ENCODE measurements around the gene MERTK.
"Not testable (repeated sequence)": the region's sequence is repeated elsewhere in the genome, so short reads cannot be mapped to it uniquely, and the experiment has no call there.

Gene MERTK

DNA sequence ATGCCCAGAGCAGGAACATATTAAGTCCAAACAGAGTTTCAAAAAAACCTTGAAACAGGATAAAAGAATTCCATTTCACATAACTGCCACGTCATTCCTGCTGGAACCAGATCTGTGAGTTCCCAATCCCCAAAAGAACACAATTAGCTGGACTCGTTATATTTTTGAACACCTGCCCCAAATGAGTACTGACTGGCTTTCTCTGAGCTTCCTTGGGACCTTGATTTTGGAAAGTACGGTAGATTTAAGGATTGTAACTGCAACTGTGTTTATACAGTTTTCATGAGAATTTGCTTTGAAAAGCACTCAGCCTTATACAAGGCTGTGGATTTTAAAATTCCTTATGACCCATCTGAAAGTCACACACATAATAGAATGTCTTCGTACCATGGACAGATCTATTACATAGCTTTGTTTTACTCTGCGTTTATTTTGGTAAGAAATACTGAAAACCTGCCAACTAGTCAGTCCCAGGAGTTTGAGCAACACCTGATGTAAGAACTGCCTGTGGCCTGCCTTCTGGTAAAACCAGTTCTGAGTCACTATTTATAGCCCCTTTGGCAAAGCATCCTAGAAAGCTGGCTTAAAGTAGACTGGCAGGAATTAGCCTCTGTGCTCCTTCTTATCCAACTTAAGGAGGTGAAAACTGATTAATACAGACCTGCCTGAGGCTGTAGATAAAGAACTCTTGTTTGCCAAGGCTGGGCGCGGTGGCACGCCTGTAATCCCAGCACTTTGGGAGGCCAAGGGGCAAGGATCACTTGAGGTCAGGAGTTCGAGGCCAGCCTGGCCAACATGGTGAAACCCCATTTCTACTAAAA, 48.1 kb downstream of the MERTK start:
- no peak for DNase-seq

DNA sequence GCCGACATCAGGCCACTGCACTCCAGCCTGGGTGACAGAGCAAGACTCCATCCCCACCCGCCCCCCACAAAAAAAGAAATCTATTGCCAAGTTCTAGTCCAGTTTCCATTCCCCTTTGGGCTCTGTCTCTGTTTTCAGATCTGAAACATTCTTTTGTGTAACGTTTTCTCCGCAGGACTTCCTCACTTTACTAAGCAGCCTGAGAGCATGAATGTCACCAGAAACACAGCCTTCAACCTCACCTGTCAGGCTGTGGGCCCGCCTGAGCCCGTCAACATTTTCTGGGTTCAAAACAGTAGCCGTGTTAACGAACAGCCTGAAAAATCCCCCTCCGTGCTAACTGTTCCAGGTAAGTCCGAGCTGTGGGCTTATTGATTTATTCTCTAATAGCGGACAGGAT, 48.8 kb downstream of the MERTK start:
- no peak for DNase-seq

DNA sequence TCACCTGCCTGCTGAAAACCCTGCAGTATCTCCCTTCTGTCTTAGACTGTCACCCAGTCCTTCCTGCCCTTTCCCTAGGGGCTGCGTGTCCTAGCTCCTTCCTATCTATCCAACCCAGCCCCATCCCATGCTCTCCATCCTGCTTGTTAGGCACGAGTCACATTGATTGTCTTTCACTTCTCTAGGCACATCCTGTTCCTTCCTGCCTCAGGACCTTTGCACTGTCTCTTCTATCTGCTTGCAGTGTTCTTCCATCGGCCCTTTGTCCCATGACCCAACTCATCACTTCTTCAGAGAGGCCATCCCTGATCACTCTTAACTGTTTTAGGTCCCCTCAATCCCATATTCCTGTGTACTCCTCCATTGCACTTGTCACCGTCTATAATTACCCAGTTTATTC, 50.4 kb downstream of the MERTK start:
- no peak for DNase-seq

DNA sequence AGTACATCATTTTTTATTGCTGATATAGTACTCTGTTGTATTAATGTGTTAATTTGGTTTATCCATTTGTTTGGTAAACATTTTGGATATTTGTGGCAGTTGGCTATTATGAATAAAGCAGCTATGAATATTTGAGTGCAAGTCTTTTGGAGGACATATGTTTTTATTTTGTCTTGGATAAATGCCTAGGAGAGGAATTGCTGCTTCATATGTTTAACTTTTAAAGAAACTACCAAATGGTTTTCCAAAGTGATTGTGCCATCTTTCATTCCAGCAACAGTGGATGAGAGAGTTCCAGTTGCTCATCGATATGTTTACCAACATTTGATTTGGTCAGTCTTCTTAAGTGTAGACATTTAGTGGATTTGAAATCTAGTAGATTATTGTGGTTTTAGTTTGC, 51.8 kb downstream of the MERTK start:
- no peak for DNase-seq

DNA sequence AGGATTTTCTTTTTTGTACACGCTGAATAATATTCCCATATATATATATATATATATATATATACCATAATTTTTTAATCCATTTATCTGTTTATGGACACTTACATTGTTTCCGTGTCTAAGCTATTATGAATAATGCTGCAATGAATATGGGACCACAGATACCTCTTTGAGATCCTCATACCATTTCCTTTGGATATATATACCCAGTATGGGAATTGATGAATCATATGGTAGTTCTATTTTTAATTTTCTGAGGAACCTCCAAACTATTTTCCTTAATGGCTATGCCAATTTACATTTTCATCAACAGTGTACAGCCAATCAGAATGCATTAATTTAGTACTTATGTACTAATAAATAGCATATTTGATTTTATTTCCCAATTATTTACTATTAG, 53.1 kb downstream of the MERTK start:
- DNase-seq: no peak

DNA sequence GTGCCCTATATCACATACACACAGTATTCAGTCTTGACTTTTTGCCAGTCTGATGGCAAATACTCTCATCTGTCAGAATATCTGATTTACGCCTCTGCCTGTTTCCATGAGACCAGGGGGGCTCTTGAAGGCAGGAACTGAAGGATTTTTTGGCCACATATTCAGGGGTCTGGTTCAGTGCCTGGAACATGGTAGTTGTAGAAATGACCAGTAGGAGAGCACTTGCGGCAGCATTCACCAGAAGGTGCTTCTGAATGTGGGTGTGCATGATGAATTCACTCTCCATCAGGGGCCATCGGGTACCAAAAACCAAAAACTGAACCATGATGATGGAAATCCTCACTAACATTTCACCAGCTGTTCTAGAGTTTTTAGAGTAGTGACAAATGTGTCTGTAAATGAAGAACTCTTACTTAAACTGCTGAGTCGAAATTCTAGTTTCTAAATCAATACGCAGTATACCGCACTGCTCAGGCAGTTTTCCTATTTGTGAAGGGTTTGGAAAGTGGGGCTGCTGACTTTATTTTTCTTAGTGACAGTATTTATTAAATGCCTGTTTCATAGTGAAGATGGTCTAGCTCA, 54.6 kb downstream of the MERTK start:
- DNase-seq: peak in 1 of 5 experiments; percentile 33

DNA sequence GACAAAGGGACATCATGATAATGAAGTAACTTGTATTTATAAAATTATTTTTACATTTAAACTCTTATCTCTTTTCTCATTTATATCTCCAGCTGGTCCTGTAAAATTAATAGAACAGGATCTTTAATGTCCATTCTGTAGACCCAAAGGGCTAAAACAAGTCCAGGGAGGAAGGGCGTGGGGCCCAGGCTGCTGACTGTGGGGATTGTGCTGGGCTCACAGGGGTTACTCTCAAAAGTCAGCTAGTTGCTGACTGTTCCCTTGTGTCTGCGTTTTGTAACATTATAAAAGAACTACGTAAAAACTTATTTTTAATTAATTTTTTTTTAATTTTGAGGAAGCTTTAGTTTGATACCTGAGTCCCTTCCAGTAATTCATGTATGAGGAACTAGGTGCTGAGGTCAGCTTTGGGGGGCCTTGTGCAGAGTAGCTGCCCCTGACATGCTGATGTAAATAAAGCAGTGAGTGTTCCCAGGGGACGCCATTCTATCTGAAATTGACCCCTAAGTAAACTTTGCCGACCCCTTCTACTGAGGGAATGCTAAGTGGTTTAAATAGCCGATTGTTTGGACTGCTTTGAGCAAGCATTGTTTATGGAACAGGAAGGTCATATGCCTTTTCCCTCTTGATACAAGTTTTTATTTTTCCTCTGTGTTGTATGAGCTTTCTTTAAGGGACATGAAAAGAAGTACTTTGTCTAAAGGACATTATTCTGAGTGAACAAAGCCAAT, 56.4 kb downstream of the MERTK start:
- no peak for DNase-seq

DNA sequence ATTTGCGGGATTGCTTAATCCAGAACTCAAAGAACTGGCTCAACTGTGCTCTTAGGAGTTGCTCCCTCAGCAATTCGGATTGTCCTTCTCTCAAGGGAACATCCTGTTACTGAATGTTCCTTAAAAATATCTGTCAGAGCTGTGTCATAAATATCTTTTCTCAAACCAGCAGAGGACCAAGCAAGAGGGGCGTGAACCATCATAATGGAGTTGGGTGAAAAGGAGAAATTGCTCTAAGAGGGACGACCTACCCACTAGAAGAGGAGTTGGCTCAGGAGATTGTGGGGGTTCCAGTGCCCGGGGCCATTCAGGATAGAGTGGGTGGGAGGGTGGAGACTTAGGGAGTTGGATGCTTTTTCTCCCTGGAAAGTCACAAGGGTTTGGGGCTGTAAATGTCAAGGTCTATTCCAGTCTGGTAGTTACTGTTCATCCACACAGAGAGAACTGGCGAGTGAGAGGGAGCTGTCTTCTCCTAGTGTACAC, 59.5 kb downstream of the MERTK start:
- DNase-seq: no peak

DNA sequence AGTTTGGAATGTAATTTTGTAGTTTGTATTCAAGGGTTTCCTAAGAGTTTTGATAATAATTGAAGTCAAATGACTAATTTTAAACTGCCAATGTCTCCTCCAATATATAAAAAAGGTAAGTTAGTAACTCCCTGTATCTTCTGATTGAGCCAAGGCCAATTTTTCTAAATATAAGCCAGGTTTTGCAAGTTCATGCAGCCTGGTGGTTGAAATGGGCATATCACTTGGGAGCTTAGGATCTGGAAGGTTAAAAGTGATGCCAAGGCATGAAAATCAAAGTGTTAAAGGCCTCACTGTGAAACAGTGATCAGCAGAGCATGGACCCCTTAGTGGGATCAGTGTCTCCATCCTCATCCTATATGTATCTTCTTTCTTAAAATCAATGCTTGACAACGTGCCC, 60.5 kb downstream of the MERTK start:
- DNase-seq: no peak

DNA sequence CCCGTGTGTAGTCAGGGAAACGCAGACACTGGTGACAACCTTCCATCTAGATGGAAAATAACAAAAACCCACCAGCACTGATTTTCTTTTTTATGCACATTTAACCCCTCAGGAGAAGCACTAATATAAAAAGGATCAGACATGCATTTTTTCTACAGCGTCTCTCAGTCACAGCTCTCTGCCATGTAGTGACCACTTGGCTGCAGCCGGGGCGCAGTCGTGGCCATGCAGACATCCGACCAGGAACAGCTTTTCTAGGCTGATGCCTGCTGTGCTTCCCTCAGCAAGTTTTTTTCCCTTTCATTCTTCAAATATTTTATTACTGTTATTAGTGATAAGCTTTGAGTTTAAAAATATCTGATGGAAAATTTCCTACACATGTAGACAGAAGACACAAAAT, 63.3 kb downstream of the MERTK start:
- no peak for DNase-seq

DNA sequence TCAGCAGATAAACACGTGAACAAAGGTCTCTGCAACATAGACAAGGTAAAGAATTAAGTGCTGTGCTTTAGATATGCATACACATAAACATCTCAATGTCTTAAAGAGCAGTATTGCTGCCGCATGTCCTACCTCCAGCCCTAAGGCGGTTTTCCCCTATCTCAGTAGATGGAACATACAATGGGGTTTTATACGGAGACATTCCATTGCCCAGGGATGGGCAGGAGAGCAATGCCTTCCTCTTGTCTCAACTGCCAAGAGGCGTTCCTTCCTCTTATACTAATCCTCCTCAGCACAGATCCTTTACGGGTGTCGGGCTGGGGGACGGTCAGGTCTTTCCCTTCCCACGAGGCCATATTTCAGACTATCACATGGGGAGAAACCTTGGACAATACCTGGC, 64.7 kb downstream of the MERTK start:
- DNase-seq: not testable (repeated sequence)

DNA sequence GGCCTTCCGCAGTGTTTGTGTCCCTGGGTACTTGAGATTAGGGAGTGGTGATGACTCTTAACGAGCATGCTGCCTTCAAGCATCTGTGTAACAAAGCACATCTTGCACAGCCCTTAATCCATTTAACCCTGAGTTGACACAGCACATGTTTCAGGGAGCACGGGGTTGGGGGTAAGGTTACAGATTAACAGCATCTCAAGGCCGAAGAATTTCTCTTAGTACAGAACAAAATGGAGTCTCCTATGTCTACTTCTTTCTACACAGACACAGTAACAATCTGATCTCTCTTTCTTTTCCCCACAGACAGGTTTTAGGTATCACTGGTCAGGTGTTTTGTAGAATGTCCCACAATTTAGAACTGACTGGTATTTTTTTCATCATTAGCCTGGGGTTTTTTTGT, 65.1 kb downstream of the MERTK start:
- not testable (repeated sequence) for DNase-seq

DNA sequence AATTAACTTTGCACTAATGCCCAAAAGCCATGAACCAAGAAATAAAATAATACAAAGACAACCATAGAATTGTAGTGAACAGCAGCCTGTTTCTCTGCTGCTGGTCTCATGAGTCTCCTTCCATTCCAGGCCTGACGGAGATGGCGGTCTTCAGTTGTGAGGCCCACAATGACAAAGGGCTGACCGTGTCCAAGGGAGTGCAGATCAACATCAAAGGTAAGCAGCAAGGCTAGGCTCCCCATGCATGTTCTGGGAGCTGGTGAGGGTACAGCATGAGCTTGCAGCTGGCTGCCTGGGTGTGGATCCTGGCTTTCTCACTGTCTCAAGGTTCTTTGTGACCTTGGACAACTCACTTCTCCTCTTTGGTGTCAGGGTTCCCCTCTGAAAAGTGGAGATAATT, 66.7 kb downstream of the MERTK start:
- DNase-seq: no peak

DNA sequence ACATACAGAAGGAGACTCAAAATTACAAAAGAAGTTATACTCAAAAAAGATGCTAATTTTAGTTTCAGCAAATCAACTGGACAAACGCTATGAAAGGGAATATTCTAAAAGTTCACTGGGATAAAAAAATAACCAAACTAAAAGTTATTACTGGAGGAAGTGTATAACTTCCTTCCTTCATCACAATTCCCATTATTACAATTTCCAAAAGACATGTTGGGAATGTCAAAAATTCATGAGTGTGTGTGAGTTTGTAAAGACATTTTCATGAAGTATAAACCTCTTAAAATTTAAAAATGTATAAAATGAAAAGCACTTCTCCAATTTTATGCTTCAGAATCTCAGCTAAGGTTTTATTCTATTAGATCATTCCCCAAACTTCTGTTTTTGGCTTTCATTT, 67.8 kb downstream of the MERTK start:
- no peak for DNase-seq

DNA sequence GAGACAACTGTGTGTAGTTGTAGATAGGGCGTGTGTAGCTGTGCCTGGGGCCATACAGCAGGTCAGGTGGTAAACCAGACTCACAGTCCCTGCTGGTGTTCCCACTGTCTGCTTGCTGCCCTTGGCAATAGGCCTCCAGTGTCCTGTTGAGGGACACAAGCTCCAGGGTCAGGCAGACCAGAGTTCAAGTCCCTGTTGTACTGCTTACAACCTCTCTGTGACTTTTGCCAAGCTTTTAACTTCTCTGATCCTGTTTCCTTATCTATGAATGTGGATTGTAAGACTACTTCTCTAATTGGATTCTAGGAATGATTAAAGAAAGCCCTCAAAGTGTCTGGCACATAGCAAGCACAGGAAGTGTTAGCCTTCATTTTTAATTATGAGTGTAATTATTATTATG, 68.6 kb downstream of the MERTK start:
- DNase-seq: no peak

DNA sequence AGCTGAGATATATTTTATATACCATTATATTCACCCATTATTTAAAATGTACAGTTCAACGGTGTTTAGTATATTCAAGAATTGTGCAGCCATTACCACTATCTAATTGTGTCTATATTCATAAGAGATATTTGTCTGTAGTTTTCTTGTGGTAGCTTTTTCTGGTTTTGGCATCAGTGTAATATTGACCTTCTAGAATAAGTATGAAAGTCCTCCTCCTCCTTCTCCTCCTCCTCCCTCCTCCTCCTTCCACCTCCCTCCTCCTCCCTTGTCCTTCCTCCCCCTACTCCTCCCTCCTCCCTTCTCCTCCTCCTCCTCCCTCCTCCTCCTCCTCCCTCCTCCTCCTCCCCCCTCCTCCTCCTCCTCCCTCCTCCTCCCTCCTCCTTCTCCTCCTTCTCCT, 72.0 kb downstream of the MERTK start:
- DNase-seq: no peak

DNA sequence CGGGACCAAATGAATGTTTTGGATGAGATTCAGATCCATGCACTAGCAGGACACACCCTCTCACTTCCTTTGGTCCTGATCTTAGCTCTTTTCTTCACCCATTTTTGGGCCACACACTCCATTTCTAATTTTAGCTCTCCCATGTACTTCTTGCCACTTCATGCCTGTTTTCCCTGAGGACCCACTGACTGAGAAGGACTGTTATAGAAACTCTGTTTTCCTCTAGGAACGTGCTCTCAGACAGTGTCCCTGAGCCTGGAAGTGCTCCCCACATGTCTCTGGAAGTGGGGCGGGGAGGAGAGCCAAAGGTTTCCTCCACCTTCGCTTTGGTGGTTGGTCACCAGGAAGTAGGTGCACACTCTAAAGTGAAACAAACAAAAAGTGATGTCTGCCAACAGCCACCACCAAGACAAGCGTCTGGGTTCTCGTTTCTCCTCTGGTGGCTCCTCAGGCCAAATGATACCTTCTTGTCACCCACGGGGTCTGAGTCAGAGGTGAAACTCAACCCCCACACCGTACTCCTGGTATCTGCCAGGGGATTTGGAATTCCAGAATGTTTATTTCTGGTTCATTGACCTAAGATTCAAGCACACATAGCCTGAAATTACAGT, 74.7 kb downstream of the MERTK start:
- DNase-seq: peak in 1 of 5 experiments; percentile 16

DNA sequence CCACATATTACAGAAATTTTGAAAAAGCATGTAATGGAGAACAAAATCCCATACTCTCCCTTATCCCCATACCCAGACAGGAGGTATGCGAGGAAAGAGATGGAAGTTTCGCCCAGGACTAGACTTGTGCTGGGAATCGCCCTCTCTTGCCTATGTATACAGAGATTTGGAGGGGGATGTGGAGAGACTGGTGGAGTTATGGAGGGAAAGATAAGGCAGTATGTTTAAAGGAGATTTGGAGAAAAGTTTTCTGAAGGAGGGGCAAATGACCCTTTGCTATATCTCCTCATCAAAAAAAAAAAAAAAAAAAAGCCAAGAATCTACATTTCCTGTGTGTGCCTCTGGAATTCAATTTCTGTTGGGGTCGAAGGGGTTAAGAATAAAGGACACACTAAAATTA, 75.3 kb downstream of the MERTK start:
- DNase-seq: no peak

DNA sequence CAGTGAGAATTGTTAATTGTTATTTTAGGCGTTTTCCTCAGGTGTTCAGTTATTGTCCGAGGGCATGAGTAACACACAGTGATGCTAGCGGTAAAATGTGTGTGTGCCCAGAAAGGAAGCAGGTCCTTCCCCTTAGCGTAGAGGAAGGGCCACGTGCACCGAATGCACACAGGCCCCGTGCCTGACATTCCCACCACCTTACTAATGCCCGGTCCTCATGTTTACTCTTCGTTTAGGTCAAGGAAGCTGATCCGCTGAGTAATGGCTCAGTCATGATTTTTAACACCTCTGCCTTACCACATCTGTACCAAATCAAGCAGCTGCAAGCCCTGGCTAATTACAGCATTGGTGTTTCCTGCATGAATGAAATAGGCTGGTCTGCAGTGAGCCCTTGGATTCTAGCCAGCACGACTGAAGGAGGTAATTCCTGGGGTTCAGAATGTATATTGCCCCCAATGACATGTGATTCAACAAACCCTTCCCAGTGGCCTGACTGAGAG, 76.7 kb downstream of the MERTK start:
- no peak for DNase-seq

DNA sequence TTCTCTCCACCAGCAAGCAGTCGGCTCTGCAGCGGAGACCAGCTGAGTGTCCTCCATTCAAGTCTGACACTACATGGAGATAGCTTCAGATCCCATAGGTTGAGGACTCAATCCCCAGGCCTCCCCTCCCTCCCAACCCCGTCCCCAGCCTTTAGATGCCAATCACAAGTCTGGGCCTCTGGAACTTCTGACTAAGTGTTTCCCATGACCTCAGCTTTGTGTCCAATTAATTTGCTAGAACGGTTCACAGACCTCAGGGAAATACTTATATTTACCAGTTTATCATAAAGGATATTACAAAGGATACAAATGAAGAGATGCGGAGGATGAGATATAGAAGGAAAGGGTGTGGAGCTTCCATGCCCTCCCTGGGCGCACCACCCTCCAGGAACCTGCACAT, 77.4 kb downstream of the MERTK start:
- no peak for DNase-seq

DNA sequence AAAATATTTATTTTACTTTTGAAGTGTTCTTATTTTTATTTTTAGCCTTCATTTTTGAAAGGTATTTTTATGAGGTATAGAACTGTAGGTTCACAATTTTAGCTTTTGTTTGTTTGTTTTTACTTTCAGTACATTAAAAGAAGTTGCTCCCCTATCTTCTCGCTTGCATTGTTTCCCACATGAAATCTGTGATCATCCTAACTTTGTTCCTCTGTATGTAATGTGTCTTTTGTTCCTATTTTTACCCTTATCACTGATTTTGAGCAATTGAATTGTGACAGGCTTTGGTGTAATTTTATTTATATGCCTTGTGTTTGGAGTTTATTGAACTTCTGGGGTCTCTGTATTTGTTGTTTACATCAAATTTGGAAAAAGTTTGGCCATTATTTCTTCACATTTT, 78.8 kb downstream of the MERTK start:
- no peak for DNase-seq

DNA sequence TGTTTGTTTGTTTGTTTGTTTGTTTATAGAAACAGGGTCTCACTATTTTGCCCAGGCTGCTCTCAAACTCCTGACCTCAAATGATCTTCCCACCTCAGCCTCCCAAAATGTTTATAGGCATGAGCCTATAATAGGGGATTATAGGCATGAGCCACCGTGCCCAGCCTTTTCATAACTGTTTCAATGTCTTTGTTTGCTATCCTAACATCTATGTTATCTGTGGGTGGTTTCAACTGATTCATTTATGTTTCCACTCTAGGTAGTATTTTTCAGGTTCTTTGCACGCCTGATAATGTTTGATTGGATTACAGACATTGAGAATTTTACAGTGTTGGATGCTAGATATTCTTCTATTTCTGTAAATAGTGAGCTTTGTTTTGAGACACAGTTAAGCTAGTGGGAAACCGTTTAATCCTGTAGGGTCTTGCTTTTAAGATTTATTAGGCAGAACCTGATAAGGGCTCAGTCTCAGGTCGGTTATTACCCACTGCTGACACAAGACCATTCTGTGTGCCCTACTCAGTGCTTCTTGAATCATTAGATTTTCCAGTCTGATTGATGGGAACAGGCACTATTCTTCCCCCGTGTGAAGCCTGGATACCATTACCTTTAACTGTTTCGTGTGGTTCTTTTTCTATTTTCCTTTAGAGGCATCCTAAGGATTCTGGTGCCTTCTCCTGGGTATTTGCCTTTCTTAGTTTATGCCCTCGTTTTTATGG, 80.2 kb downstream of the MERTK start:
- peak in 1 of 5 experiments; percentile 11 for DNase-seq

DNA sequence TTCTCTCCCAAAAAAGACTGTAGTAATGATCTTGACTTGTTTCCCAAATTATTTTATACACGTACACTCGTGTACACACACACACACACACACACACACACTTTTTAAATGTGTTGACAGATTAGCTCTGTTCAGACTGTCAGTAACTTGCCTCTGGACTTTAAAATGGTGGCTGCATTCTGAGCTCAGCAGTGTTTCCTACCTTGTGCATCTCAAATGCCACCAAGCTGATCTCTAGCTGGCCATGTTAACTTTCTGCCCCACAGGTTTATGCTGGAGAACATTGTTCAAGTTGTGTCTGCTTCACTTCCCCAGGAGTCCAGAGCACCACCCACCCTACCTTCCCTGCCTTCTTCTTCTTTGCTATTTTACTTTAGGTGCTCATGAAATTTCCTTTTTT, 83.3 kb downstream of the MERTK start:
- no peak for DNase-seq

Measured in T-helper 2 cell (primary cell).